K562 (cell line): ENCODE data around the gene GFI1B. TPM values are rescaled to one million over a fixed set of nuclear protein-coding genes. Genes with fewer than 3 reads are reported as not detected.

Experiments
- ATAC-seq: fragments of 200-7000 bp; cut with Tn5 transposase; 3 replicates; pipeline ENCODE4 v1.9.1; 2020; ENCODE audit warnings: moderate library complexity
- BruUV-seq: library from RNA; stranded (reverse); fragments of 400-500 nt; replicated peaks from 2 replicates; lab custom pipeline; 2021; lab: Mats Ljungman, UMichigan
- CTCF ChIA-PET: fragments of 300-600 bp; formaldehyde crosslinking; extraction: SDS; loops from one replicate; lab custom pipeline; 2021; ENCODE audit warnings: low intra/inter-chr PET ratio; lab: Yijun Ruan, JAX
- POLR2A ChIA-PET: fragments of 300-600, 350-650 bp; sonication (Branson Sonifier 250); formaldehyde crosslinking; extraction: SDS; loops from one replicate; lab custom pipeline; 2021; ENCODE audit warnings: antibody characterized with exemption, inconsistent platforms; lab: Yijun Ruan, JAX
- DNase-seq, 4 experiments: peaks; one replicate each; pipeline versions ENCODE4 v3.0.0 to v3.0.0-alpha.2; 2011 to 2018; ENCODE audit warnings: low spot score in 3 of 4, mixed read lengths in 3 of 4; ENCODE audit errors: extremely low read depth in 1 of 4
- FAIRE-seq: peaks from 2 replicates; lab custom pipeline; 2011; peaks lifted over from hg19 to GRCh38; lab: Jason Lieb, UNC
- H2AFZ ChIP-seq: 2 replicates; pipeline ENCODE4 v1.6.0; 2011; ENCODE audit warnings: low read depth, low read length, control low read depth, inconsistent platforms
- H3K27ac ChIP-seq: fragments of 200-600 bp; 3 replicates; pipeline ENCODE4 v1.8.0; 2011; ENCODE audit warnings: low read depth, mild to moderate bottlenecking, control low read depth, inconsistent platforms, low read length, moderate library complexity, mixed read lengths; ENCODE audit errors: extremely low read depth
- H3K27me3 ChIP-seq, 2 experiments: fragments of 300-600 bp in 1 of 2; 2 replicates in 1 of 2; 3 replicates in 1 of 2; pipeline versions ENCODE4 v1.6.0 to v1.8.0; 2011; ENCODE audit warnings: inconsistent platforms in 2 of 2, low read length in 2 of 2, mild to moderate bottlenecking in 1 of 2, mixed read lengths in 1 of 2, moderate library complexity in 1 of 2; ENCODE audit not compliant: control insufficient read depth in 2 of 2, insufficient read depth in 2 of 2
- H3K36me3 ChIP-seq: fragments of 300-600 bp; 3 replicates; pipeline ENCODE4 v1.8.0; 2011; ENCODE audit warnings: mild to moderate bottlenecking, low read length, inconsistent platforms; ENCODE audit not compliant: control insufficient read depth, insufficient read depth
- H3K4me1 ChIP-seq, 2 experiments: fragments of 200-600 bp in 1 of 2; replicated peaks in 1 of 2; 2 replicates in 1 of 2; 3 replicates in 1 of 2; pipeline versions ENCODE4 v1.5.1 to v1.8.0; 2011; ENCODE audit warnings: inconsistent platforms in 2 of 2, low read length in 2 of 2, mild to moderate bottlenecking in 1 of 2, mixed read lengths in 1 of 2, moderate library complexity in 1 of 2; ENCODE audit not compliant: control insufficient read depth in 2 of 2, insufficient read depth in 2 of 2
- H3K4me2 ChIP-seq: 2 replicates; pipeline ENCODE4 v1.6.1; 2011; ENCODE audit warnings: low read length, control low read depth, inconsistent platforms, mixed read lengths; ENCODE audit not compliant: insufficient read depth
- H3K4me3 ChIP-seq: fragments of 200-600 bp; sonication (generic), shearing (Covaris generic); 2 replicates; pipeline ENCODE4 v1.5.1; 2016; ENCODE audit warnings: control low read depth, inconsistent platforms
- H3K79me2 ChIP-seq: fragments of 200-600 bp; 3 replicates; pipeline ENCODE4 v1.8.0; 2011; ENCODE audit warnings: low read length, inconsistent platforms; ENCODE audit not compliant: control insufficient read depth, insufficient read depth
- H3K9ac ChIP-seq, 2 experiments: 2 replicates each; pipeline versions ENCODE4 v1.6.0 to v1.6.1; 2011; ENCODE audit warnings: low read depth in 2 of 2, low read length in 2 of 2, control low read depth in 1 of 2, inconsistent platforms in 1 of 2, mild to moderate bottlenecking in 1 of 2, mixed read lengths in 1 of 2; ENCODE audit not compliant: insufficient read depth in 1 of 2
- H3K9me1 ChIP-seq: one replicate; pipeline ENCODE4 v1.6.0; 2011; ENCODE audit warnings: inconsistent platforms, mild to moderate bottlenecking, low read length, moderate library complexity; ENCODE audit not compliant: control insufficient read depth, insufficient read depth
- H3K9me3 ChIP-seq: replicated peaks from 2 replicates; pipeline ENCODE4 v1.5.1; 2011; ENCODE audit warnings: low read depth, low read length, inconsistent platforms; ENCODE audit not compliant: control insufficient read depth, insufficient read depth
- H4K20me1 ChIP-seq: replicated peaks from 2 replicates; pipeline ENCODE4 v1.6.1; 2011; ENCODE audit warnings: low read length, inconsistent platforms, mixed read lengths; ENCODE audit not compliant: control insufficient read depth, insufficient read depth
- ARID1B ChIP-seq: fragments of 450-650 bp; IDR thresholded peaks from 2 replicates; pipeline ENCODE4 v1.6.1; 2016; ENCODE audit warnings: antibody characterized with exemption, mild to moderate bottlenecking, inconsistent platforms
- CBFA2T3 ChIP-seq: fragments of 450-650 bp; IDR thresholded peaks from 2 replicates; pipeline ENCODE4 v1.6.1; 2017
- CHD2 ChIP-seq: IDR thresholded peaks from 2 replicates; pipeline ENCODE4 v1.6.1; 2011; ENCODE audit warnings: low read depth, low read length
- ELK1 ChIP-seq: sonication (generic); formaldehyde crosslinking; IDR thresholded peaks from 2 replicates; pipeline ENCODE4 v1.8.1; 2022; ENCODE audit warnings: missing genetic modification reagents
- ETV5 ChIP-seq: sonication (generic); formaldehyde crosslinking; IDR thresholded peaks from 2 replicates; pipeline ENCODE4 v1.4.0; 2020; ENCODE audit warnings: low read depth, mild to moderate bottlenecking, missing genetic modification reagents
- MAFK ChIP-seq: IDR thresholded peaks from 2 replicates; pipeline ENCODE4 v1.6.1; 2011; ENCODE audit warnings: low read length, improper control_type of control experiment
- PCBP2 ChIP-seq: fragments of 200-400 bp; formaldehyde crosslinking; IDR thresholded peaks from 2 replicates; pipeline ENCODE4 v1.6.1; 2018; ENCODE audit warnings: low read length, low read depth, mild to moderate bottlenecking, moderate library complexity; ENCODE audit not compliant: poor library complexity, severe bottlenecking
- SETDB1 ChIP-seq: IDR thresholded peaks from one replicate; pipeline ENCODE4 v1.6.1; 2012; ENCODE audit warnings: low read length, control low read depth, inconsistent platforms
- SNRNP70 ChIP-seq: fragments of 200-400 bp; formaldehyde crosslinking; optimal IDR thresholded peaks from 2 replicates; pipeline ENCODE3; 2017; ENCODE audit warnings: low read depth, low read length
- STAG1 ChIP-seq: sonication (generic); formaldehyde crosslinking; IDR thresholded peaks from 2 replicates; pipeline ENCODE4 v1.5.0; 2020; ENCODE audit warnings: missing genetic modification reagents, borderline replicate concordance
- STAT5A ChIP-seq: IDR thresholded peaks from 2 replicates; pipeline ENCODE4 v1.6.1; 2012; ENCODE audit warnings: low read length, inconsistent platforms, borderline replicate concordance
- TEAD2 ChIP-seq: fragments of 450-650 bp; IDR thresholded peaks from 2 replicates; pipeline ENCODE4 v1.6.1; 2016; ENCODE audit warnings: missing genetic modification characterization, control low read depth, missing compliant biosample characterization
- ZBTB5 ChIP-seq: fragments of 450-650 bp; IDR thresholded peaks from 2 replicates; pipeline ENCODE4 v1.6.1; 2017; ENCODE audit warnings: antibody characterized with exemption
- ZNF174 ChIP-seq: fragments of 250-450 bp; sonication (Bioruptor Pico); IDR thresholded peaks from 2 replicates; pipeline ENCODE4 v1.4.0; 2020; ENCODE audit warnings: mild to moderate bottlenecking
- ZNF584 ChIP-seq: fragments of 200-800 bp; sonication (Bioruptor generic); IDR thresholded peaks from 2 replicates; pipeline ENCODE4 v1.6.1; 2016; ENCODE audit warnings: low read depth, mild to moderate bottlenecking, missing genetic modification characterization, missing compliant biosample characterization
- ZNF592 ChIP-seq: fragments of 450-650 bp; IDR thresholded peaks from 2 replicates; pipeline ENCODE4 v1.6.1; 2017; ENCODE audit warnings: antibody characterized with exemption, mild to moderate bottlenecking
- ZNF644 ChIP-seq: fragments of 200-800 bp; sonication (Bioruptor generic); IDR thresholded peaks from 2 replicates; pipeline ENCODE4 v1.6.1; 2016; ENCODE audit warnings: low read depth, missing genetic modification characterization, missing compliant biosample characterization
- WGBS: fragments of 100-300 bp; shearing (Covaris generic); methylation state at CpG from one replicate; pipeline ENCODE4 v1.1.6; 2016; ENCODE audit warnings: low coverage, mixed read lengths; ENCODE audit not compliant: insufficient coverage; ENCODE audit errors: missing lambda C conversion rate; 5-methylcytosine and 5-hydroxymethylcytosine counted together
- in situ Hi-C: fragments of 300-500 bp; cut with MboI; formaldehyde crosslinking; loops from 4 replicates; pipeline ENCODE4 v1.15.0; 2018; ENCODE audit warnings: inconsistent platforms, mixed read lengths
- intact Hi-C: fragments of 100-400 bp; cut with micrococcal nuclease; formaldehyde crosslinking; loops from 2 replicates; pipeline ENCODE4 v1.14.2; 2022
- polyA plus RNA-seq, 8 experiments: library from polyadenylated mRNA; depleted of rRNA in 4 of 8; stranded (reverse) in 5 of 8; unstranded in 3 of 8; fragments of >200 nt; fragmentation: Nextera tagmentation in 2 of 8; fragmentation: Illumina TruSeq in 1 of 8; extraction: Ambion mirVana in 2 of 8; extraction: Trizol in 1 of 8; gene quantifications; 2 replicates each; pipeline versions ENCODE4 v1.2.1 to v1.2.3, GENCODE V29; 2011 to 2014; ENCODE audit warnings: inconsistent platforms in 1 of 8, missing spikeins in 1 of 8
- total RNA-seq, 7 experiments: library from RNA; depleted of rRNA in 6 of 7; stranded (reverse); fragments of >200 nt in 6 of 7; fragmentation: Illumina TruSeq in 2 of 7; extraction: Trizol in 2 of 7; gene quantifications; 2 replicates each; pipeline versions ENCODE4 v1.2.1 to v1.2.3, GENCODE V29; 2011 to 2021; ENCODE audit warnings: low replicate concordance in 1 of 7

Gene GFI1B
- total and polyA plus RNA-seq, 9 of the 15 experiments (the other 6 are each of a cell fraction or from before 2014, with no cell fraction given): 8.0 to 75.7 (median 34.5) TPM

- Histone ChIP-seq H3K36me3 (no peaks in the 10 kb centered on the region), H3K4me1 (peaks cover 0 to 14% of the 10 kb centered on the region in 2 experiments; a peak in 2 of 5 replicates), H3K4me2 (no peak overlapping the region), H3K27ac (peak overlapping the region; percentile 16; the same call in 1 of the 3 replicates), H3K9me3 (no peaks in the 10 kb centered on the region; the same call in 1 of the 2 replicates), H2AFZ (peak overlapping the region; percentile 69), H3K27me3 (no peaks in the 10 kb centered on the region), H4K20me1 (no peaks in the 10 kb centered on the region), H3K79me2 (no peaks in the 10 kb centered on the region), H3K9me1 (no peaks in the 10 kb centered on the region), H3K4me3 (no peak overlapping the region), H3K9ac (no peak overlapping the region)
- in situ Hi-C loops (no loop called here), intact Hi-C loops (loop anchor here (10.0 kb wide), 1 partner anchor 1150 kb away; the partner anchor contains the start of gene RNU6ATAC)
- peak in 1 of 4 experiments; percentile 34 for DNase-seq
- ChIA-PET CTCF (no interaction called here), POLR2A (interaction anchor here (1.0 to 2.4 kb wide), 2 partner anchors 10 to 16 kb away, joined by 3 to 11 read pairs; partner anchors contain the start of gene GTF3C5)
- peak; percentile 67 for ATAC-seq
- 47% methylated on average over 5 of the region's 5 CpGs for WGBS
- no TSS peak for BruUV-seq
- peak; percentile 37 for FAIRE-seq
- TF ChIP-seq TEAD2 (no peak), SNRNP70 (no peak), ZNF644 (tag) (0 out of 2 replicates have a peak, but pooled peaks have one; percentile 37), ARID1B (peak; percentile 23; the same call in 1 of the 2 replicates), SETDB1 (no peak), STAT5A (no peak), ZNF592 (0 out of 2 replicates have a peak, but pooled peaks have one; percentile 6), STAG1 (CRISPR knock-in tag) (no peak), CHD2 (no peak), MAFK (no peak), PCBP2 (no peak), CBFA2T3 (peak; percentile 45; the same call in 1 of the 2 replicates), ZBTB5 (no peak), ZNF584 (no peak), ZNF174 (CRISPR knock-in tag) (no peak), ELK1 (CRISPR knock-in tag) (no peak), ETV5 (CRISPR knock-in tag) (no peak)
Observed at GRCh38 chr9:133014696-133015095, 36.2 kb downstream of the GFI1B start.
